Suprapubic skin (tissue), 4 donors: ENCODE results near the gene OGA.

Source experiments
- EP300 ChIP-seq: sonication (generic); formaldehyde crosslinking; IDR thresholded peaks from one replicate; pipeline ENCODE4 v1.6.1; 2017; ENCODE audit warnings: antibody characterized with exemption
- POLR2A ChIP-seq, 2 donors: fragments of 450-650 bp; IDR thresholded peaks; one replicate each; pipeline ENCODE4 v1.6.1; 2017; ENCODE audit warnings: antibody characterized with exemption in 2 of 2, mild to moderate bottlenecking in 2 of 2, moderate library complexity in 2 of 2
- POLR2AphosphoS5 ChIP-seq, 3 donors: sonication (generic); formaldehyde crosslinking; IDR thresholded peaks; one replicate each; pipeline ENCODE4 v1.6.1; 2017; ENCODE audit warnings: antibody characterized with exemption in 3 of 3
- TF ChIP-seq, protein P1 (sequence below), 2 donors: fragments of 200-600 bp in 1 of 2; fragments of 450-650 bp in 1 of 2; sonication (generic) in 1 of 2; IDR thresholded peaks; one replicate each; pipeline ENCODE4 v1.5.1; 2016 to 2019; ENCODE audit warnings: antibody characterized with exemption in 2 of 2, mild to moderate bottlenecking in 1 of 2, moderate library complexity in 1 of 2

DNA sequence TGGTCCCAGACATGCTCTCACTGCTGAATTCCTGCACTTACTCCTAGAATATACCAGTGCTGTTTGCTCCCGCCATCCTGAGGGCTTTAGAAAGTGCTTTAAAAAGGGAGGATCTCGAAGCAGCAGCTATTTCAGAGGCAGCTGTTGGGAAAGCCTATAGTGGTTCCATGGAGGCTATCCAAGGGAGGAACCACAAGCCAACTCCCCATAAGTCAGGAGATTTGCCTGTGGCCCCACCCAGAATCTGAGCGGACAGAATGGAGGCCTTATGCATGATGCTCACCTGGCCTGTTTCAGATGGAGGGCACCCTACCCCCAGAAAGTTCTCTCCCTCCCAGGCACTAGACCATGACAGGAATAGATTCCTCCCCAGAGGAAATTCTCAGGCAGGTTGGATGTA, 27.6 kb upstream of the OGA start:
- TF ChIP-seq, protein P1, sequence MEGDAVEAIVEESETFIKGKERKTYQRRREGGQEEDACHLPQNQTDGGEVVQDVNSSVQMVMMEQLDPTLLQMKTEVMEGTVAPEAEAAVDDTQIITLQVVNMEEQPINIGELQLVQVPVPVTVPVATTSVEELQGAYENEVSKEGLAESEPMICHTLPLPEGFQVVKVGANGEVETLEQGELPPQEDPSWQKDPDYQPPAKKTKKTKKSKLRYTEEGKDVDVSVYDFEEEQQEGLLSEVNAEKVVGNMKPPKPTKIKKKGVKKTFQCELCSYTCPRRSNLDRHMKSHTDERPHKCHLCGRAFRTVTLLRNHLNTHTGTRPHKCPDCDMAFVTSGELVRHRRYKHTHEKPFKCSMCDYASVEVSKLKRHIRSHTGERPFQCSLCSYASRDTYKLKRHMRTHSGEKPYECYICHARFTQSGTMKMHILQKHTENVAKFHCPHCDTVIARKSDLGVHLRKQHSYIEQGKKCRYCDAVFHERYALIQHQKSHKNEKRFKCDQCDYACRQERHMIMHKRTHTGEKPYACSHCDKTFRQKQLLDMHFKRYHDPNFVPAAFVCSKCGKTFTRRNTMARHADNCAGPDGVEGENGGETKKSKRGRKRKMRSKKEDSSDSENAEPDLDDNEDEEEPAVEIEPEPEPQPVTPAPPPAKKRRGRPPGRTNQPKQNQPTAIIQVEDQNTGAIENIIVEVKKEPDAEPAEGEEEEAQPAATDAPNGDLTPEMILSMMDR (IDR thresholded peaks at IDR 0.05): no peak
- no peak for TF ChIP-seq POLR2AphosphoS5 (IDR thresholded peaks at IDR 0.05)
- no peak for TF ChIP-seq POLR2A (IDR thresholded peaks at IDR 0.05)
- TF ChIP-seq EP300: no peak
